K562 (cell line): Measurements from ENCODE around the gene BIN1. TPM values are rescaled to one million over a fixed set of nuclear protein-coding genes. Genes with fewer than 3 reads are reported as not detected.

Experiments
- ATAC-seq: fragments of 200-7000 bp; cut with Tn5 transposase; 3 replicates; pipeline ENCODE4 v1.9.1; 2020; ENCODE audit warnings: moderate library complexity
- BruUV-seq: library from RNA; stranded (reverse); fragments of 400-500 nt; replicated peaks from 2 replicates; lab custom pipeline; 2021; lab: Mats Ljungman, UMichigan
- CTCF ChIA-PET: fragments of 300-600 bp; formaldehyde crosslinking; extraction: SDS; loops from one replicate; lab custom pipeline; 2021; ENCODE audit warnings: low intra/inter-chr PET ratio; lab: Yijun Ruan, JAX
- POLR2A ChIA-PET: fragments of 300-600, 350-650 bp; sonication (Branson Sonifier 250); formaldehyde crosslinking; extraction: SDS; loops from one replicate; lab custom pipeline; 2021; ENCODE audit warnings: antibody characterized with exemption, inconsistent platforms; lab: Yijun Ruan, JAX
- DNase-seq, 4 experiments: peaks; one replicate each; pipeline versions ENCODE4 v3.0.0 to v3.0.0-alpha.2; 2011 to 2018; ENCODE audit warnings: low spot score in 3 of 4, mixed read lengths in 3 of 4; ENCODE audit errors: extremely low read depth in 1 of 4
- FAIRE-seq: peaks from 2 replicates; lab custom pipeline; 2011; peaks lifted over from hg19 to GRCh38; lab: Jason Lieb, UNC
- H2AFZ ChIP-seq: 2 replicates; pipeline ENCODE4 v1.6.0; 2011; ENCODE audit warnings: low read depth, low read length, control low read depth, inconsistent platforms
- H3K27ac ChIP-seq: fragments of 200-600 bp; 3 replicates; pipeline ENCODE4 v1.8.0; 2011; ENCODE audit warnings: low read depth, mild to moderate bottlenecking, control low read depth, inconsistent platforms, low read length, moderate library complexity, mixed read lengths; ENCODE audit errors: extremely low read depth
- H3K27me3 ChIP-seq, 2 experiments: fragments of 300-600 bp in 1 of 2; 2 replicates in 1 of 2; 3 replicates in 1 of 2; pipeline versions ENCODE4 v1.6.0 to v1.8.0; 2011; ENCODE audit warnings: inconsistent platforms in 2 of 2, low read length in 2 of 2, mild to moderate bottlenecking in 1 of 2, mixed read lengths in 1 of 2, moderate library complexity in 1 of 2; ENCODE audit not compliant: control insufficient read depth in 2 of 2, insufficient read depth in 2 of 2
- H3K36me3 ChIP-seq: fragments of 300-600 bp; 3 replicates; pipeline ENCODE4 v1.8.0; 2011; ENCODE audit warnings: mild to moderate bottlenecking, low read length, inconsistent platforms; ENCODE audit not compliant: control insufficient read depth, insufficient read depth
- H3K4me1 ChIP-seq, 2 experiments: fragments of 200-600 bp in 1 of 2; replicated peaks in 1 of 2; 2 replicates in 1 of 2; 3 replicates in 1 of 2; pipeline versions ENCODE4 v1.5.1 to v1.8.0; 2011; ENCODE audit warnings: inconsistent platforms in 2 of 2, low read length in 2 of 2, mild to moderate bottlenecking in 1 of 2, mixed read lengths in 1 of 2, moderate library complexity in 1 of 2; ENCODE audit not compliant: control insufficient read depth in 2 of 2, insufficient read depth in 2 of 2
- H3K4me2 ChIP-seq: 2 replicates; pipeline ENCODE4 v1.6.1; 2011; ENCODE audit warnings: low read length, control low read depth, inconsistent platforms, mixed read lengths; ENCODE audit not compliant: insufficient read depth
- H3K4me3 ChIP-seq: fragments of 200-600 bp; sonication (generic), shearing (Covaris generic); 2 replicates; pipeline ENCODE4 v1.5.1; 2016; ENCODE audit warnings: control low read depth, inconsistent platforms
- H3K79me2 ChIP-seq: fragments of 200-600 bp; 3 replicates; pipeline ENCODE4 v1.8.0; 2011; ENCODE audit warnings: low read length, inconsistent platforms; ENCODE audit not compliant: control insufficient read depth, insufficient read depth
- H3K9ac ChIP-seq, 2 experiments: 2 replicates each; pipeline versions ENCODE4 v1.6.0 to v1.6.1; 2011; ENCODE audit warnings: low read depth in 2 of 2, low read length in 2 of 2, control low read depth in 1 of 2, inconsistent platforms in 1 of 2, mild to moderate bottlenecking in 1 of 2, mixed read lengths in 1 of 2; ENCODE audit not compliant: insufficient read depth in 1 of 2
- H3K9me1 ChIP-seq: one replicate; pipeline ENCODE4 v1.6.0; 2011; ENCODE audit warnings: inconsistent platforms, mild to moderate bottlenecking, low read length, moderate library complexity; ENCODE audit not compliant: control insufficient read depth, insufficient read depth
- H3K9me3 ChIP-seq: replicated peaks from 2 replicates; pipeline ENCODE4 v1.5.1; 2011; ENCODE audit warnings: low read depth, low read length, inconsistent platforms; ENCODE audit not compliant: control insufficient read depth, insufficient read depth
- H4K20me1 ChIP-seq: replicated peaks from 2 replicates; pipeline ENCODE4 v1.6.1; 2011; ENCODE audit warnings: low read length, inconsistent platforms, mixed read lengths; ENCODE audit not compliant: control insufficient read depth, insufficient read depth
- CREB1 ChIP-seq, 2 experiments: sonication (generic) in 1 of 2; formaldehyde crosslinking in 1 of 2; IDR thresholded peaks; 2 replicates each; pipeline versions ENCODE4 v1.6.1 to v1.8.0; 2012 to 2022; ENCODE audit warnings: inconsistent platforms in 1 of 2, mild to moderate bottlenecking in 1 of 2, missing genetic modification reagents in 1 of 2, moderate library complexity in 1 of 2
- EGR1 ChIP-seq: fragments of 450-650 bp; conservative IDR thresholded peaks from 2 replicates; pipeline ENCODE4 v1.6.1; 2017; ENCODE audit warnings: mild to moderate bottlenecking
- ERF ChIP-seq: fragments of 450-650 bp; formaldehyde crosslinking; IDR thresholded peaks from 2 replicates; pipeline ENCODE4 v1.4.0; 2020; ENCODE audit warnings: mild to moderate bottlenecking, mixed read lengths
- PML ChIP-seq: IDR thresholded peaks from 2 replicates; pipeline ENCODE4 v1.6.1; 2012; ENCODE audit warnings: low read length, inconsistent platforms
- POLR3A ChIP-seq: IDR thresholded peaks from 2 replicates; pipeline ENCODE4 v1.6.1; 2011; ENCODE audit warnings: borderline replicate concordance, mild to moderate bottlenecking, moderate library complexity; ENCODE audit not compliant: insufficient read length, insufficient read depth; ENCODE audit errors: extremely low read depth
- RREB1 ChIP-seq: fragments of 250-450 bp; sonication (Bioruptor Pico); IDR thresholded peaks from 2 replicates; pipeline ENCODE4 v1.4.0; 2020
- USF2 ChIP-seq: sonication (generic); formaldehyde crosslinking; IDR thresholded peaks from 2 replicates; pipeline ENCODE4 v1.5.0; 2020; ENCODE audit warnings: missing genetic modification reagents
- WGBS: fragments of 100-300 bp; shearing (Covaris generic); methylation state at CpG from one replicate; pipeline ENCODE4 v1.1.6; 2016; ENCODE audit warnings: low coverage, mixed read lengths; ENCODE audit not compliant: insufficient coverage; ENCODE audit errors: missing lambda C conversion rate; 5-methylcytosine and 5-hydroxymethylcytosine counted together
- in situ Hi-C: fragments of 300-500 bp; cut with MboI; formaldehyde crosslinking; loops from 4 replicates; pipeline ENCODE4 v1.15.0; 2018; ENCODE audit warnings: inconsistent platforms, mixed read lengths
- intact Hi-C: fragments of 100-400 bp; cut with micrococcal nuclease; formaldehyde crosslinking; loops from 2 replicates; pipeline ENCODE4 v1.14.2; 2022
- polyA plus RNA-seq, 8 experiments: library from polyadenylated mRNA; depleted of rRNA in 4 of 8; stranded (reverse) in 5 of 8; unstranded in 3 of 8; fragments of >200 nt; fragmentation: Nextera tagmentation in 2 of 8; fragmentation: Illumina TruSeq in 1 of 8; extraction: Ambion mirVana in 2 of 8; extraction: Trizol in 1 of 8; gene quantifications; 2 replicates each; pipeline versions ENCODE4 v1.2.1 to v1.2.3, GENCODE V29; 2011 to 2014; ENCODE audit warnings: inconsistent platforms in 1 of 8, missing spikeins in 1 of 8
- total RNA-seq, 7 experiments: library from RNA; depleted of rRNA in 6 of 7; stranded (reverse); fragments of >200 nt in 6 of 7; fragmentation: Illumina TruSeq in 2 of 7; extraction: Trizol in 2 of 7; gene quantifications; 2 replicates each; pipeline versions ENCODE4 v1.2.1 to v1.2.3, GENCODE V29; 2011 to 2021; ENCODE audit warnings: low replicate concordance in 1 of 7

BIN1 gene
- total and polyA plus RNA-seq, 9 of the 15 experiments (the other 6 are each of a cell fraction or from before 2014, with no cell fraction given) = 0.04 to 2.8 (median 0.79) TPM; not detected in 1

DNA sequence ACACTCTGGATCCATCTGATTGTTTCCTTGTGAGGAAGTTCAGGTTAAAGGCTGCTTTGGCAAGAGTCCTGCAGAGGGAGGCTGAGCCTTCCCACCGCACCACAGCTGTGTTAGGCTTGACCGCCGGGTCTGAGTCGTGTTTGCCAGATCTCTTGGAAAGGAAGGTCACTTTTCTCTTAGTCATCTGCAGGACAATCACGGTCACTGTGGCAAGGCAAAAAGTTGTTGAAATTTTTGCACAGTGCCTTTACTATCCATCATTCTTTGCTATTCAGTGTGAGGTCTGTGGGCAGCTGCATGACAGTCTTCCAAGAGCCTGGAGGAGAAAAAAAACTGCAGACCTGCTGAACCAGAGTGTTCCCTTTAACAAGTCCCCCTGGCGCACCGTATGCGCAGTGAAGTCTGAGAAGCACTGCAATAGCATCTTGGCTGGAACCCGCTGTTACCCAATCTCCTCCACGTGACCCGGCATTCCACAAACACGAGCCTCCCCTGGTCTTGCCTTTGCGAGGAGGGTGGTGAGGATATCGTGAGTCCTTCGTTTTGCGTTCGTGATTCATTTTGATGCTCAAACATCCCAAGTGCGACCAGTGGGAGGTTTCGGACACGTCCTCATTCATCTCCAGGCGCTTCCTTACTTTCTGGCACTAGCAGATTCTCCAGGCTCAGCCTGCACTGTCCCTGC is 23.0 kb downstream of the BIN1 start:
- no TSS peak for BruUV-seq
- FAIRE-seq = no peak
- Histone ChIP-seq H3K9me3 (no peaks in the 10 kb centered on the region), H3K9me1 (no peaks in the 10 kb centered on the region), H2AFZ (no peak overlapping the region), H3K4me2 (no peak overlapping the region), H4K20me1 (peaks cover 25% of the 10 kb centered on the region), H3K27ac (no peak overlapping the region), H3K9ac (no peak overlapping the region), H3K36me3 (no peaks in the 10 kb centered on the region), H3K27me3 (peaks cover 11 to 43% of the 10 kb centered on the region in 2 experiments; a peak in 3 of 5 replicates), H3K79me2 (no peaks in the 10 kb centered on the region), H3K4me1 (peaks cover 9 to 51% of the 10 kb centered on the region in 2 experiments; a peak in 4 of 5 replicates), H3K4me3 (no peak overlapping the region)
- intact Hi-C loops = no loop called here
- ATAC-seq = no peak
- ChIA-PET CTCF (interaction anchor here (0.6 kb wide), 1 partner anchor 620 kb away, joined by 3 read pairs; no protein-coding TSS in a partner anchor), POLR2A (interaction anchor here (1.6 kb wide), 1 partner anchor 13 kb away, joined by 4 read pairs; no protein-coding TSS in a partner anchor)
- TF ChIP-seq RREB1 (no peak), POLR3A (no peak), CREB1 (IDR thresholded peaks at IDR 0.05) (no peak), CREB1 (CRISPR knock-in tag; IDR thresholded peaks at IDR 0.05) (no peak), EGR1 (no peak), USF2 (peak; percentile 52), PML (no peak), ERF (CRISPR knock-in tag) (no peak)
- 21% methylated on average over 21 of the region's 21 CpGs for WGBS
- no peak for DNase-seq
- in situ Hi-C loops = no loop called here
